ENCODE data around the gene CASKIN2.

Gene CASKIN2

GRCh38 chr17:75502721-75503329 is 12.5 kb downstream of the CASKIN2 start:
- TF ChIP-seq EGR1 (IDR thresholded peaks at IDR 0.05): no peak
- TF ChIP-seq REST (IDR thresholded peaks at IDR 0.05; ENCODE audit: low read depth): no peak
- TF ChIP-seq CEBPB (IDR thresholded peaks at IDR 0.05): no peak
- TF ChIP-seq TEAD4 (IDR thresholded peaks at IDR 0.05): no peak
- no peak for TF ChIP-seq TAF1 (IDR thresholded peaks at IDR 0.05; ENCODE audit: low read depth)

- TF ChIP-seq ZBTB7A (IDR thresholded peaks at IDR 0.05; ENCODE audit: low read depth) (no peak; the same call in 1 of the 2 replicates), TAF1 (IDR thresholded peaks at IDR 0.05; ENCODE audit: low read depth) (no peak), TEAD4 (IDR thresholded peaks at IDR 0.05) (no peak), USF1 (IDR thresholded peaks at IDR 0.05) (no peak), EP300 (IDR thresholded peaks at IDR 0.05; ENCODE audit: borderline replicate concordance) (no peak), NFIC (IDR thresholded peaks at IDR 0.05) (no peak), YY1 (IDR thresholded peaks at IDR 0.05; ENCODE audit: low read depth) (no peak), TCF12 (IDR thresholded peaks at IDR 0.05; ENCODE audit: low read depth) (no peak), CEBPB (IDR thresholded peaks at IDR 0.05) (no peak), CREB1 (IDR thresholded peaks at IDR 0.05; ENCODE audit: low read depth) (no peak), EGR1 (IDR thresholded peaks at IDR 0.05) (no peak), MAX (IDR thresholded peaks at IDR 0.05) (no peak), FOXM1 (IDR thresholded peaks at IDR 0.05; ENCODE audit: borderline replicate concordance, low read depth) (no peak), RAD21 (IDR thresholded peaks at IDR 0.05; ENCODE audit: low read depth) (no peak), REST (IDR thresholded peaks at IDR 0.05; ENCODE audit: low read depth) (no peak)
Observed at GRCh38 chr17:75502072-75502720, 13.1 kb downstream of the CASKIN2 start.

GRCh38 chr17:75501378-75502071 is 13.8 kb downstream of the CASKIN2 start:
- TF ChIP-seq TAF1 (IDR thresholded peaks at IDR 0.05; ENCODE audit: low read depth) (no peak), RAD21 (IDR thresholded peaks at IDR 0.05; ENCODE audit: low read depth) (no peak)

GRCh38 chr17:75500419-75501216 is 14.7 kb downstream of the CASKIN2 start:
- TF ChIP-seq MAX (IDR thresholded peaks at IDR 0.05) (no peak), RAD21 (IDR thresholded peaks at IDR 0.05; ENCODE audit: low read depth) (no peak), TEAD4 (IDR thresholded peaks at IDR 0.05) (no peak), FOXM1 (IDR thresholded peaks at IDR 0.05; ENCODE audit: borderline replicate concordance, low read depth) (no peak), REST (IDR thresholded peaks at IDR 0.05; ENCODE audit: low read depth) (no peak), ZBTB7A (IDR thresholded peaks at IDR 0.05; ENCODE audit: low read depth) (no peak), EP300 (IDR thresholded peaks at IDR 0.05; ENCODE audit: borderline replicate concordance) (no peak), TCF12 (IDR thresholded peaks at IDR 0.05; ENCODE audit: low read depth) (no peak), CEBPB (IDR thresholded peaks at IDR 0.05) (no peak), YY1 (IDR thresholded peaks at IDR 0.05; ENCODE audit: low read depth) (no peak), USF1 (IDR thresholded peaks at IDR 0.05) (no peak), TAF1 (IDR thresholded peaks at IDR 0.05; ENCODE audit: low read depth) (no peak), CREB1 (IDR thresholded peaks at IDR 0.05; ENCODE audit: low read depth) (no peak), EGR1 (IDR thresholded peaks at IDR 0.05) (no peak), NFIC (IDR thresholded peaks at IDR 0.05) (no peak)

Measured in Ishikawa (cell line).